ENCODE results near the gene UXT. TPM values are rescaled to one million over a fixed set of nuclear protein-coding genes. Genes with fewer than 3 reads are reported as not detected.
A peak's percentile ranks its signal among the peaks of the same experiment; 100 is the strongest.

UXT gene
- total and polyA plus RNA-seq, 2 of the 13 experiments (the other 11 are each of a cell fraction or from before 2014, with no cell fraction given): 107 to 123 TPM

- TF ChIP-seq KAT8 (CRISPR knock-in tag; IDR thresholded peaks at IDR 0.05) (peak; percentile 96), RFXAP (CRISPR knock-in tag; IDR thresholded peaks at IDR 0.05; ENCODE audit: borderline replicate concordance) (no peak), PHB2 (IDR thresholded peaks at IDR 0.05; ENCODE audit: partially characterized antibody) (no peak), SIN3B (IDR thresholded peaks at IDR 0.05; ENCODE audit: low read length) (0 out of 2 replicates have a peak, but pooled peaks have one; percentile 26), ZNF577 (CRISPR knock-in tag; IDR thresholded peaks at IDR 0.05; ENCODE audit: borderline replicate concordance, low read depth) (no peak), BORCS8-MEF2B (CRISPR knock-in tag; IDR thresholded peaks at IDR 0.05) (no peak; the same call in 1 of the 2 replicates), MAZ (IDR thresholded peaks at IDR 0.05; ENCODE audit: borderline replicate concordance, low read depth, low read length) (no peak), MAZ (CRISPR knock-in tag; IDR thresholded peaks at IDR 0.05; ENCODE audit: low read depth) (peak; percentile 32; the same call in 1 of the 2 replicates), SALL1 (CRISPR knock-in tag; IDR thresholded peaks at IDR 0.05) (peak; percentile 70), ZNF780A (CRISPR knock-in tag; IDR thresholded peaks at IDR 0.05) (no peak), ZNF225 (CRISPR knock-in tag; IDR thresholded peaks at IDR 0.05) (no peak), CEBPZ (IDR thresholded peaks at IDR 0.05; ENCODE audit: low read length) (no peak), DRAP1 (CRISPR knock-in tag; IDR thresholded peaks at IDR 0.05) (peak; percentile 48; the same call in 1 of the 2 replicates), MZF1 (CRISPR knock-in tag; IDR thresholded peaks at IDR 0.05; ENCODE audit: borderline replicate concordance) (no peak), GABPB1 (CRISPR knock-in tag; IDR thresholded peaks at IDR 0.05) (peak; percentile 89), ZNF589 (CRISPR knock-in tag; conservative IDR thresholded peaks at IDR 0.05) (0 out of 2 replicates have a peak, but pooled peaks have one; percentile 59), NFKBIZ (CRISPR knock-in tag; IDR thresholded peaks at IDR 0.05) (no peak), SRF (IDR thresholded peaks at IDR 0.05; ENCODE audit: low read depth, low read length) (no peak), HDAC2 (CRISPR knock-in tag; IDR thresholded peaks at IDR 0.05) (no peak), CENPBD1 (CRISPR knock-in tag; IDR thresholded peaks at IDR 0.05; ENCODE audit: borderline replicate concordance, low read depth) (no peak), KMT2B (CRISPR knock-in tag; IDR thresholded peaks at IDR 0.05) (peak; percentile 75), ZNF343 (CRISPR knock-in tag; IDR thresholded peaks at IDR 0.05) (0 out of 2 replicates have a peak, but pooled peaks have one; percentile 35), NAIF1 (CRISPR knock-in tag; IDR thresholded peaks at IDR 0.05; ENCODE audit: borderline replicate concordance) (no peak), DMAP1 (CRISPR knock-in tag; IDR thresholded peaks at IDR 0.05) (peak; percentile 61; the same call in 1 of the 2 replicates), ZNF777 (CRISPR knock-in tag; IDR thresholded peaks at IDR 0.05) (peak; percentile 53; the same call in 1 of the 2 replicates), ELF1 (CRISPR knock-in tag; IDR thresholded peaks at IDR 0.05) (peak; percentile 99), HINFP (CRISPR knock-in tag; IDR thresholded peaks at IDR 0.05; ENCODE audit: low read depth) (no peak)
Measured at GRCh38 chrX:47658684-47659420, at the start of gene UXT (continued).
